Effector CD4-positive, alpha-beta T cell (primary cell): ENCODE results near the gene EXOC2.
"Not testable (repeated sequence)": the region's sequence is repeated elsewhere in the genome, so short reads cannot be mapped to it uniquely, and the experiment has no call there.

Experiments
- DNase-seq: peaks from one replicate; pipeline ENCODE4 v3.0.0-alpha.2; 2020

The EXOC2 gene

GRCh38 chr6:680666-681340, 12.1 kb downstream of the EXOC2 start:
- no peak for DNase-seq

GRCh38 chr6:680251-680650, 12.7 kb downstream of the EXOC2 start:
- DNase-seq: no peak

DNA sequence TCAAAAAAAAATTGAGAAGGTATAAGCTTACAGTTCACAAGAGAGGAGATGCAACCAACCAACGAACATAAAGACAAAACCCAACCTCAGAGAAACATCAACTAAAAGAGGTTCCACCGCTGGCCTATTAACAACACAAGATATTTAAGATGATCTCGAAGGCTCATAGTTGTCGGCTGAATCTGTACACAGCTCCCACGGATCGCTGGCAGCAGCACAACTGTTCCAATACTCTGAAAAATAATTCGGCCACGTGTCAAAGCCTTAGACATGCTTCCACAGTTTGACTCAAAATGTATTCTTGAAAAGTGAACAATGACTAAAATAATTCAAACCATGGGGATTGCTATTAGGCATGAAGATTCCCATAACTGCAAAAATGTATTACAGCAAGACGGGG, 13.7 kb downstream of the EXOC2 start:
- no peak for DNase-seq

GRCh38 chr6:678520-678919, 14.4 kb downstream of the EXOC2 start:
- no peak for DNase-seq

DNA sequence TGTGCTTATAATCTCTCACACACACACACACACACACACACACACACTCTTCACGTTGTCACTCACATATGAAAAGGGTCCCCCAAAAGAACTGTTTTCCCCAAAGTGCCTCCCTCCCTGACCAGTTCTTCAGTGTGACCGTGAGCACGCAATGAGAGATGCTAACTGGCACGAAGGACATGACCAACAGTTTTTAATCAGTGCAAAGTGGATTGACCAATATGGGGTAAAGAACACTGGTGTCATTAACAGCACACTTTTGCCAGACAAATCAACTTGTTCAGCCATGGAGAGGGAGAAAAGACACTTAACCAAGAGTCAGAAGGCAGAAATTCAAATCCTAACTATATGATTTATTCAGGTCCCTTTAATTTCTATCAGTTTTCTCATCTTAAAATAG, 15.0 kb downstream of the EXOC2 start:
- no peak for DNase-seq

DNA sequence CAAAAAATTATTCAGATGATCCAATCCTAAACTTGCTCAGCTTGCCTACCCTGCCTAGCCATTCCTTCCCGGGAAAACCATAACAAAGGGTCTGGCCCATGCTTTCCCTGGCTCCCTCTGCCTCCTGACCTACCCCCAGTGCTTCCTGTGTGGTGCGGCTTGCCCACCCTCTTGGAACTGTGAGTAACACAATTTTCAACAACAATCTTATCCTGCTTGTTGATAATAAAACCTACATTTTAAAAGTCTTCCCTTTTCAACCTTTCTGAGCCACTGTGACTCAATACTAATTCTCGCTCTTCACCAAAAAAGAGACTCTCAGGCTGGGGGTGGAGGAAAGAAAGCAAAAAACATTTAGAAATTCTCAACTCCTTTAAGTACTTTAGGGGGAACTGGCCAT, 18.0 kb downstream of the EXOC2 start:
- no peak for DNase-seq

GRCh38 chr6:674406-674805, 18.5 kb downstream of the EXOC2 start:
- DNase-seq: no peak

DNA sequence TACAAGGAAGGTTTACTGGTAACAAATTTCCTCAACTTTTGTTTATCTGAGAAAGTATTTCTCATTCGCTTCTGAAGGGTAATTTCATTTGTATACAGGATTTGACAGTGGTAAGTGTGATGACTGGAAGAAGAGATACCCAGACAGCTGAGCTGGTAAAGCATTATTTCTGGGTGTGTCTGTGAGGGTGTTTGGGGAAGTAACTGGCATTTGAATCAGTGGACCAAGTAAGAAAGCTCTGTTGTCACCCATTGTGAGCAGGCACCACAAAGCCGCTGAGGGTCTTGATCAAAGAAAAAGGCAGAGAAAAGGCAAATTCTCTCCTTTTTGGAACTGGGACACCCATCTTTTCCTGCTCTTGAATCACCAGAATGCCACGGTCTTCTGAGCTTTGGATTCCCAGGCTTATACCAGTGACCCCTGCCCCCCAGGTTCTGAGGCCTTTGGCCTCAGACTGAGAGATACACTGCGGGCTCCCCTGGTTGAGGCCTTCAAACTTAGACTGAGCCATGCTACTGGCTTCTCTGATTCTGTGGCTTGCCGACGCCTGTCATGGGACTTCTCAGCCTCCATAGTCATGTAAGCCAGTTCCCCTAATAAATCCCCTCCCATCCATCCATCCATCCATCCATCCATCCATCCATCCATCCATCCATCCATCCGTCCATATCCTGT, 25.5 kb downstream of the EXOC2 start:
- no peak for DNase-seq

- no peak for DNase-seq
Measured at GRCh38 chr6:665403-666267, 27.3 kb downstream of the EXOC2 start.

GRCh38 chr6:663788-664187, 29.2 kb downstream of the EXOC2 start:
- DNase-seq: not testable (repeated sequence)

GRCh38 chr6:659716-660581, 33.0 kb downstream of the EXOC2 start:
- DNase-seq: no peak

DNA sequence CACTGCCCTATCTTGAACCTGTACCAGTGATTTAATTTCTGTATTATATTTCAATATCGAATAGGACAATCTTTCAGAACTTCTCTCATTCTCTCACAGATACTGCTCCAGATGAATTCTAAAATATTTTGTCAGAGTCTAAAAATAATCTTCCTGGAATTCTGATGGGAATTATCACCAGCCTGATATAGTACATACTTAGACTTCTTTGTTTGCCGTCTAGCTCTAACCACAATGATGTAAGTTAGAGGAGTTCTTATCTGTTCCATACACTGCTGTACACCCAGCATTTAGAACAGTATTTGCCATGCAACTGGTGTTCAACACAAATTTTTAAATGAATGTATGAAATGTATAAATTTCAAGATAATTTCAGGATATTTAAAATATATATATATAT, 34.7 kb downstream of the EXOC2 start:
- no peak for DNase-seq

- no peak for DNase-seq
Measured at GRCh38 chr6:657743-658142, 35.2 kb downstream of the EXOC2 start.

GRCh38 chr6:656460-657252, 36.3 kb downstream of the EXOC2 start, which contains the start of gene HUS1B:
HUS1B (minus strand) TSS chr6:657100; CDS start chr6:656944, 156 bp downstream.
- DNase-seq: no peak

DNA sequence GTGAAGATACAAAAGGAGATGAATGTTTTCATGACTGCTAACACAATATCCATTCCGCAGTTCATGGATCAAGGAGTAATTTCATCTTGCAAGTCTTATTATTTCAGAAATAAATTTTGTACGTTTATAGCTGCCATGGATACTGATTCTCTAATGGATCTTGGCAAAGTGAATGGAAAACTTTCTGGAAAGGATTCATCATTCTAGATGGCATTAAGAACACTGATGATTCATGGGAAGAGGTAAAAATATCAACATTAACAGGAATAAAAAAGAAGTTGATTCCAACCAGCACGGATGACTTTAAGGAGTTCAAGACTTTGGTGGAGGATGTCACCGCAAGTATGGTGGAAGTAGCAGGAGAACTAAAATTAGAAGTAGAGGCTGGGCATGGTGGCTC, 38.8 kb downstream of the EXOC2 start:
- DNase-seq: no peak

DNA sequence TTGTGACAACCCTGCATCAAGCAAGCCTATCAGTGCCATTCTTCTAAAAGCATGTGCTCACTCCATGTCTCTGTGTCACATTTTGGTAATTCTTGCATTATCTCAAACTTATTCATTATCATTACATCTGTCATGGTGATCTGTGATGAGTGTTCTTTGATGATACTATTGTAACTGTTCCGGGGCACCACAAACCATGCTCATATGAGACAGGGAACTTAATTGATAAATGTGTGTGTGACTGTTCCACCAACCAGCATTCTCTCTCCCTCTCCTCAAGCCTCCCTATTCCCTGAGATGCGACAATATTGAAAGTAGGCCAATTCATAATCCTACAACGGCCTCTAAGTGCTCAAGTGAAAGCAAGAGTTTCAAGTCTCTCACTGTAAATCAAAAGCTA, 40.1 kb downstream of the EXOC2 start:
- no peak for DNase-seq

DNA sequence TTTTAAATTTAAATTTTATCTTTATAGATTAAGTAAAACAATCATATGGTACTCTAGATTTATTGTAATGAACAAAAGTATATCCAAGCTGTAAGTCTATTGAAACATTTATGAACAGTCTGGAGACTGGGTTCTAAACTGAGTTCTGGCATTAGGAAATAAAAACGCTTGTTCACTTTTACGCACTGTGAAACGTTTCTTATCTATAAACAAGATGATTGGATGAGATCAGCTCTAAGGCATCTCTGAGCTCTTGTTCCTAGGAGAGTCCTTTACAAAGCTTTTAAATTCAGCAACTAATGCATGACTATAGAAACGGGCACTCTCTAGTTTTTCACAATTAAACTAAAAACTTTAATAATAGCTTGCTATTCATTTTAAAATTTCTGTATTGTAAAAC, 42.8 kb downstream of the EXOC2 start:
- DNase-seq: no peak

DNA sequence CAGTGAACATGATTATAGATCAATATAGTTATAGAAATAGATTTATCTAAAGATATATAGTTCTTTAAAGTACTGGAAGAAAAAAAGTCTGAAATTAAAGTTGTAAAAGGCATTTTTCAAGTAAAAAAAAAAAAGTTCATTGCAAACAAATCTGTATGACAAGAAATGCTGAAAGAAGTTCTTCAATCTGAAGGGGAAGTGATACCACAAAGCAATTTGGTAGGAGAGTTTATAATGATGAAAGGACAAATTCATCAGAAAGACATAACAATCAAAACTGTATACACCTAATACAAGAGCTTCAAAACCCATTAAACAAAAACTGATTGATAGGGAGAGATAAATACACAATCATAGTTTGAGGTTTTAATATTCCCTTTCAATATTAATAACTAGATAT, 50.1 kb downstream of the EXOC2 start:
- DNase-seq: no peak

GRCh38 chr6:641225-641985, 51.5 kb downstream of the EXOC2 start:
- no peak for DNase-seq

DNA sequence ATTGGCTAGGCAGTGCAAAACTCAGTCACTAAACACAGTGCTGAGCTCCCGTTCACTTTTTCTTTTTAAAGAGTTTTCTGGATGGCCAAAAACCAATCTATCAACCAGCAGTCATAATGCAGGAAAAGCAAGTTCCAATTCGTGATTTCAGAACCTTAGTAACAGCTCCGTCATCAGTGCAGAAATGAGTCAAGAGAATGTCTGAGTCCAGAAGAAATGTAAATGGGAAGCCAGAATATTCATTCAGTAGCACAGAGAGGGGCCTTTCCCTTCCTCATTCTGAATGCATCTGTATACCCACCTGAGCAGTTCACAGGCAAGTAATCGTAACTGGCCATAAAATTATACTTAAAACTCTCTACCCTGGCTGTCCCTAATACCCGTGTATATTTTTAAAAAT, 56.5 kb downstream of the EXOC2 start:
- no peak for DNase-seq

DNA sequence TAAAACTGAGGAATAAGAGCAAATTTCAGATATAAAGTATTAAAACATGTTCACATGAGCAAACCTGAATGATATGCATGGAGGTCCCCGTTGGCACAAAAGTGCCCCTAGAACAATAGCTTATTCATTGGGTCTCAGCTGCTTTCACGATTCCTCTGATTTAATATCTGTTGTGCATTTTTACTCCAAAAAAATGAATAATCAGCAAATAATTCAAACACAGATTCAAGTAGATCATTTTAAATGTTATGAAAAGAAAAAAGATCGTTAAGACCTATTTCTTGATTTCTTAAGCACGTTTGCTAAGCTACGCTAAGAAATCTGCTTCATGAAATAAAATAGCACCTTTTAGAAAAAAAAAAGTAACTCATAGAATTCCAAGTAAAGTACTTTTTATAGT, 57.7 kb downstream of the EXOC2 start:
- DNase-seq: no peak
